ENCODE results near the gene CNOT8. TPM values are rescaled to one million over a fixed set of nuclear protein-coding genes. Genes with fewer than 3 reads are reported as not detected.

Gene CNOT8
- polyA plus RNA-seq, 6 donors from 2014 or later, result 155 to 240 (median 185) TPM

Other genes with a start within 250 kb of the CNOT8 start
- gene LARP1, start 103.2 kb upstream of the CNOT8 start, polyA plus RNA-seq (ENCODE audit: low read depth in 6 of 6), result 10 to 100 TPM in 4 of 6 donors, 1 to 10 TPM in 2; 4.3 to 22.7 (median 11.1) TPM
- 1 to 10 TPM in 3 of 6 donors, under 1 TPM in 2, not detected in 1; 0.34 to 3.6 (median 1.3) TPM for gene FAXDC2, start 8.0 kb upstream of the CNOT8 start, polyA plus RNA-seq (ENCODE audit: low read depth in 6 of 6)
- 10 to 100 TPM in 4 of 6 donors, 1 to 10 TPM in 2; 3.5 to 16.3 (median 10.7) TPM for gene GEMIN5, start 79.6 kb downstream of the CNOT8 start, polyA plus RNA-seq (ENCODE audit: low read depth in 6 of 6)
- 100 to 1,000 TPM in 2 of 6 donors, 10 to 100 TPM in 4; 77.2 to 107 (median 86.9) TPM for gene MRPL22, start 82.4 kb downstream of the CNOT8 start, polyA plus RNA-seq (ENCODE audit: low read depth in 6 of 6)
- gene KIF4B, start 155.1 kb downstream of the CNOT8 start, polyA plus RNA-seq (ENCODE audit: low read depth in 6 of 6), result under 1 TPM in 1 of 6 donors, not detected in 5; 0.16 TPM

Measured in naive B cell (primary cell).